HCT116 (cell line): Measurements from ENCODE around the gene ASB11. TPM values are rescaled to one million over a fixed set of nuclear protein-coding genes. Genes with fewer than 3 reads are reported as not detected.

Source experiments
- ATAC-seq: fragments of 200-7000 bp; cut with Tn5 transposase; 2 replicates; pipeline ENCODE4 v1.9.1; 2020; ENCODE audit warnings: mild to moderate bottlenecking, moderate library complexity
- BruUV-seq: library from RNA; stranded (reverse); fragments of 400-500 nt; replicated peaks from 2 replicates; lab custom pipeline; 2021; lab: Mats Ljungman, UMichigan
- CTCF ChIA-PET: fragments of 300-600 bp; sonication (Branson Sonifier 250); formaldehyde crosslinking; loops from one replicate; lab custom pipeline; 2021; ENCODE audit warnings: antibody characterized with exemption; lab: Charles Lee
- POLR2A ChIA-PET: fragments of 300-600, 350-600 bp; sonication (Branson Sonifier 250); formaldehyde crosslinking; loops from one replicate; lab custom pipeline; 2021; ENCODE audit warnings: antibody characterized with exemption; lab: Charles Lee
- RAD21 ChIA-PET, 2 experiments: fragments of 300-600 bp; sonication (Branson Sonifier 250); formaldehyde crosslinking; loops; one replicate each; lab custom pipeline; 2023; ENCODE audit warnings: low total read pairs in 2 of 2; ENCODE audit not compliant: uncharacterized antibody in 2 of 2, unreplicated experiment in 2 of 2, low non-redundant PET in 1 of 2; lab: Charles Lee
- DNase-seq: peaks from one replicate; pipeline ENCODE4 v3.0.0-alpha.2; 2010; ENCODE audit warnings: low read depth, low spot score
- H2AFZ ChIP-seq: fragments of 200-600 bp; shearing (Covaris generic), sonication (generic); 2 replicates; pipeline ENCODE4 v1.6.1; 2017; ENCODE audit warnings: low read depth, mixed run types, mixed read lengths, antibody characterized with exemption, low read length; ENCODE audit not compliant: poor library complexity, severe bottlenecking
- H3K27ac ChIP-seq: 2 replicates; pipeline ENCODE4 v1.5.1; 2012; ENCODE audit warnings: low read depth, low read length
- H3K27me3 ChIP-seq: fragments of 200-600 bp; sonication (generic); 2 replicates; pipeline ENCODE4 v1.6.1; 2016; ENCODE audit warnings: mixed run types, low read length, mixed read lengths; ENCODE audit not compliant: insufficient read depth
- H3K36me3 ChIP-seq, 2 experiments: fragments of 200-500 bp in 1 of 2; fragments of 200-600 bp in 1 of 2; sonication (Bioruptor generic) in 1 of 2; sonication (generic) in 1 of 2; 2 replicates each; pipeline versions ENCODE4 v1.5.1 to v1.6.1; 2014 to 2016; ENCODE audit warnings: low read length in 2 of 2, inconsistent platforms in 1 of 2, mixed read lengths in 1 of 2, mixed run types in 1 of 2; ENCODE audit not compliant: insufficient read depth in 2 of 2, control insufficient read depth in 1 of 2
- H3K4me1 ChIP-seq, 2 experiments: fragments of 200-600 bp in 1 of 2; sonication (generic) in 1 of 2; 2 replicates each; pipeline versions ENCODE4 v1.5.1 to v1.6.1; 2012 to 2017; ENCODE audit warnings: low read length in 2 of 2, inconsistent platforms in 1 of 2, mild to moderate bottlenecking in 1 of 2, mixed read lengths in 1 of 2, mixed run types in 1 of 2, moderate library complexity in 1 of 2; ENCODE audit not compliant: insufficient read depth in 2 of 2, control insufficient read depth in 1 of 2
- H3K4me2 ChIP-seq: fragments of 200-600 bp; sonication (generic); 2 replicates; pipeline ENCODE4 v1.6.1; 2017; ENCODE audit warnings: mixed run types, low read length, mixed read lengths
- H3K4me3 ChIP-seq, 2 experiments: fragments of 200-600 bp in 1 of 2; sonication (generic) in 1 of 2; replicated peaks in 1 of 2; 2 replicates each; pipeline ENCODE4 v1.5.1; 2011 to 2016; ENCODE audit warnings: low read length in 2 of 2, control low read depth in 1 of 2, low read depth in 1 of 2, mild to moderate bottlenecking in 1 of 2, mixed read lengths in 1 of 2, mixed run types in 1 of 2
- H3K79me2 ChIP-seq: fragments of 200-600 bp; sonication (generic); 2 replicates; pipeline ENCODE4 v1.6.1; 2017; ENCODE audit warnings: mild to moderate bottlenecking, mixed run types, low read length, moderate library complexity, mixed read lengths; ENCODE audit not compliant: insufficient read depth
- H3K9ac ChIP-seq: fragments of 200-600 bp; sonication (generic); 2 replicates; pipeline ENCODE4 v1.6.1; 2016; ENCODE audit warnings: low read length, mixed read lengths
- H3K9me2 ChIP-seq: fragments of 200-600 bp; sonication (generic), shearing (Covaris generic); 2 replicates; pipeline ENCODE4 v1.6.1; 2017; ENCODE audit warnings: mixed run types, mild to moderate bottlenecking, moderate library complexity; ENCODE audit not compliant: insufficient read depth
- H3K9me3 ChIP-seq, 2 experiments: fragments of 200-500 bp in 1 of 2; fragments of 200-600 bp in 1 of 2; sonication (Bioruptor generic) in 1 of 2; sonication (generic) in 1 of 2; 2 replicates each; pipeline ENCODE4 v1.6.1; 2014 to 2017; ENCODE audit warnings: low read length in 2 of 2, mixed read lengths in 2 of 2, inconsistent platforms in 1 of 2, low read depth in 1 of 2, mild to moderate bottlenecking in 1 of 2, mixed run types in 1 of 2, moderate library complexity in 1 of 2; ENCODE audit not compliant: control insufficient read depth in 1 of 2, insufficient read depth in 1 of 2
- H4K20me1 ChIP-seq: fragments of 200-600 bp; sonication (generic), shearing (Covaris generic); 2 replicates; pipeline ENCODE4 v1.6.1; 2017; ENCODE audit warnings: mixed run types, mild to moderate bottlenecking, moderate library complexity; ENCODE audit not compliant: insufficient read depth
- ATF3 ChIP-seq: IDR thresholded peaks from 2 replicates; pipeline ENCODE4 v1.6.1; 2012
- CEBPB ChIP-seq: IDR thresholded peaks from 2 replicates; pipeline ENCODE4 v1.6.1; 2012; ENCODE audit warnings: low read depth
- CTCF ChIP-seq, 3 experiments: fragments of 200-600 bp in 1 of 3; sonication (generic) in 1 of 3; IDR thresholded peaks in 2 of 3; conservative IDR thresholded peaks in 1 of 3; 2 replicates each; pipeline ENCODE4 v1.5.1; 2012 to 2017; ENCODE audit warnings: low read depth in 2 of 3, low read length in 2 of 3, antibody characterized with exemption in 1 of 3, borderline replicate concordance in 1 of 3, control low read depth in 1 of 3, mild to moderate bottlenecking in 1 of 3, mixed read lengths in 1 of 3, mixed run types in 1 of 3, moderate library complexity in 1 of 3; ENCODE audit not compliant: insufficient read depth in 1 of 3
- EGR1 ChIP-seq: IDR thresholded peaks from 2 replicates; pipeline ENCODE4 v1.6.1; 2012; ENCODE audit warnings: low read depth
- EZH2 ChIP-seq: fragments of 200-600 bp; sonication (generic); IDR thresholded peaks from 2 replicates; pipeline ENCODE4 v1.6.1; 2017; ENCODE audit warnings: antibody characterized with exemption, mixed run types
- EZH2phosphoT487 ChIP-seq: fragments of 200-600 bp; IDR thresholded peaks from 2 replicates; pipeline ENCODE4 v1.6.1; 2018; ENCODE audit warnings: antibody characterized with exemption, borderline replicate concordance
- JUND ChIP-seq: IDR thresholded peaks from 2 replicates; pipeline ENCODE4 v1.6.1; 2012
- POLR2AphosphoS5 ChIP-seq: IDR thresholded peaks from 2 replicates; pipeline ENCODE4 v1.6.1; 2011; ENCODE audit warnings: mild to moderate bottlenecking, low read depth, low read length, moderate library complexity
- REST ChIP-seq: IDR thresholded peaks from 2 replicates; pipeline ENCODE4 v1.6.1; 2012; ENCODE audit warnings: low read depth
- SP1 ChIP-seq: IDR thresholded peaks from 2 replicates; pipeline ENCODE4 v1.6.1; 2012; ENCODE audit warnings: low read depth
- SRF ChIP-seq: IDR thresholded peaks from 2 replicates; pipeline ENCODE4 v1.6.1; 2012; ENCODE audit warnings: low read depth
- ZBTB33 ChIP-seq: IDR thresholded peaks from 2 replicates; pipeline ENCODE4 v1.6.1; 2011; ENCODE audit warnings: mild to moderate bottlenecking, low read length, moderate library complexity; ENCODE audit not compliant: insufficient replicate concordance; ENCODE audit errors: extremely low read depth
- ZFX ChIP-seq: fragments of 450-650 bp; IDR thresholded peaks from 2 replicates; pipeline ENCODE4 v1.6.1; 2017
- ZNF274 ChIP-seq: fragments of 200-500 bp; sonication (Bioruptor generic); IDR thresholded peaks from 2 replicates; pipeline ENCODE4 v1.6.1; 2014; ENCODE audit warnings: mild to moderate bottlenecking, low read depth, low read length, inconsistent platforms
- intact Hi-C: fragments of 100-400 bp; cut with micrococcal nuclease; formaldehyde crosslinking; loops from 2 replicates; pipeline ENCODE4 v1.10.0; 2022
- total RNA-seq: library from RNA; stranded (reverse); gene quantifications from one replicate; pipeline ENCODE4 v1.2.1, GENCODE V29; 2021; ENCODE audit not compliant: unreplicated experiment

ASB11 gene
- total RNA-seq, 1 experiment from 2014 or later = not detected

- Histone ChIP-seq H3K9me3 (no peaks in the 10 kb centered on the region), H3K27ac (no peak overlapping the region), H2AFZ (no peak overlapping the region), H4K20me1 (no peaks in the 10 kb centered on the region), H3K27me3 (no peaks in the 10 kb centered on the region), H3K9ac (no peak overlapping the region), H3K36me3 (no peaks in the 10 kb centered on the region), H3K79me2 (no peaks in the 10 kb centered on the region), H3K4me2 (no peak overlapping the region), H3K4me3 (no peak overlapping the region), H3K4me1 (no peaks in the 10 kb centered on the region), H3K9me2 (no peaks in the 10 kb centered on the region)
- no TSS peak for BruUV-seq
- TF ChIP-seq EGR1 = no peak
- no peak for TF ChIP-seq ZBTB33
- TF ChIP-seq SP1 = no peak
- TF ChIP-seq REST = no peak
- no peak for TF ChIP-seq ZNF274
- TF ChIP-seq CTCF (IDR thresholded peaks at IDR 0.05 in 2 of 3, conservative IDR thresholded peaks at IDR 0.05 in 1 of 3; ENCODE audit: borderline replicate concordance in 1 of 3, insufficient read depth in 1 of 3, low read depth in 2 of 3, low read length in 2 of 3) = no peak
- TF ChIP-seq EZH2phosphoT487 = no peak
- TF ChIP-seq ZFX = no peak
- TF ChIP-seq CEBPB = no peak
- TF ChIP-seq SRF = no peak
- TF ChIP-seq ATF3 = no peak
- no peak for TF ChIP-seq POLR2AphosphoS5
- TF ChIP-seq JUND = no peak
- no peak for TF ChIP-seq EZH2
- ChIA-PET RAD21 (no interaction called here), POLR2A (no interaction called here), CTCF (no interaction called here)
- ATAC-seq (no peak), DNase-seq (no peak)
- intact Hi-C loops = loop anchor here (5.0 kb wide), 1 partner anchor 108 kb away; no protein-coding TSS in a partner anchor
Observed at GRCh38 chrX:15359701-15360100, 44.3 kb upstream of the ASB11 start.
